Bronchial epithelial cell (primary cell): ENCODE results near the gene GPX2. TPM values are rescaled to one million over a fixed set of nuclear protein-coding genes. Genes with fewer than 3 reads are reported as not detected.

Source experiments
- DNase-seq: peaks from one replicate; pipeline ENCODE4 v3.0.0-alpha.2; 2010; ENCODE audit warnings: low read depth
- FAIRE-seq: peaks from 2 replicates; lab custom pipeline; 2011; peaks lifted over from hg19 to GRCh38; lab: Jason Lieb, UNC
- H3K27me3 ChIP-seq: 2 replicates; pipeline ENCODE4 v1.5.1; 2011; ENCODE audit warnings: low read length; ENCODE audit not compliant: control insufficient read depth, insufficient read depth
- H3K36me3 ChIP-seq: 2 replicates; pipeline ENCODE4 v1.5.1; 2011; ENCODE audit warnings: low read length; ENCODE audit not compliant: control insufficient read depth, insufficient read depth
- H3K4me3 ChIP-seq: 2 replicates; pipeline ENCODE4 v1.5.1; 2011; ENCODE audit warnings: mild to moderate bottlenecking, low read depth, low read length, control low read depth
- total RNA-seq: library from RNA; depleted of rRNA; stranded (reverse); fragments of >200 nt; gene quantifications from 2 replicates; pipeline ENCODE4 v1.2.1, GENCODE V29; 2014
- TF ChIP-seq, protein P1 (sequence below): IDR thresholded peaks from 2 replicates; pipeline ENCODE4 v1.5.1; 2011; ENCODE audit warnings: mild to moderate bottlenecking, moderate library complexity, low read length, control low read depth, inconsistent platforms; ENCODE audit not compliant: insufficient read depth, severe bottlenecking

Gene GPX2
- total RNA-seq, 1 donor from 2014 or later: 1.3 TPM

DNA sequence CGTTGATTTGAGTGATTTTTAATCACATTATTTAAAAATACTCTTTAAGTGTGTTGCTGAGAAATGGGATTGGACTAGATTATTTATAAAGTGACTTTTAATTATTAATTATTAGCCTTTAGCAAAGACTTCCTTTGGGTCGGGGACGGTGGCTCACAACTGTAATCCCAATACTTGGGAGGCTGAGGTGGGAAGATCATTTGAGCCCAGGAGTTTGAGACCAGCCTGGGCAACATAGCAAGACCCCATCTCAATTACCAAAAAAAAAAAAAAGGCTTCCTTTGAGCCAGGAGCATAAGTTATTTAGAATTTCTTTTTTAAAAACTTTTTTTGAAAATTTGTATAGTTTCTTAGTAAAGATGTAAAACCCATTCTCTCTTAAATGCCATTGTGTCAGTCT, 19.5 kb downstream of the GPX2 start:
- no peak for DNase-seq
- no peak for FAIRE-seq
- peaks cover 3% of the 10 kb centered on the region for H3K36me3 ChIP-seq
- H3K27me3 ChIP-seq: no peaks in the 10 kb centered on the region
- TF ChIP-seq, protein P1, sequence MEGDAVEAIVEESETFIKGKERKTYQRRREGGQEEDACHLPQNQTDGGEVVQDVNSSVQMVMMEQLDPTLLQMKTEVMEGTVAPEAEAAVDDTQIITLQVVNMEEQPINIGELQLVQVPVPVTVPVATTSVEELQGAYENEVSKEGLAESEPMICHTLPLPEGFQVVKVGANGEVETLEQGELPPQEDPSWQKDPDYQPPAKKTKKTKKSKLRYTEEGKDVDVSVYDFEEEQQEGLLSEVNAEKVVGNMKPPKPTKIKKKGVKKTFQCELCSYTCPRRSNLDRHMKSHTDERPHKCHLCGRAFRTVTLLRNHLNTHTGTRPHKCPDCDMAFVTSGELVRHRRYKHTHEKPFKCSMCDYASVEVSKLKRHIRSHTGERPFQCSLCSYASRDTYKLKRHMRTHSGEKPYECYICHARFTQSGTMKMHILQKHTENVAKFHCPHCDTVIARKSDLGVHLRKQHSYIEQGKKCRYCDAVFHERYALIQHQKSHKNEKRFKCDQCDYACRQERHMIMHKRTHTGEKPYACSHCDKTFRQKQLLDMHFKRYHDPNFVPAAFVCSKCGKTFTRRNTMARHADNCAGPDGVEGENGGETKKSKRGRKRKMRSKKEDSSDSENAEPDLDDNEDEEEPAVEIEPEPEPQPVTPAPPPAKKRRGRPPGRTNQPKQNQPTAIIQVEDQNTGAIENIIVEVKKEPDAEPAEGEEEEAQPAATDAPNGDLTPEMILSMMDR: no peak
- H3K4me3 ChIP-seq: no peak overlapping the region

DNA sequence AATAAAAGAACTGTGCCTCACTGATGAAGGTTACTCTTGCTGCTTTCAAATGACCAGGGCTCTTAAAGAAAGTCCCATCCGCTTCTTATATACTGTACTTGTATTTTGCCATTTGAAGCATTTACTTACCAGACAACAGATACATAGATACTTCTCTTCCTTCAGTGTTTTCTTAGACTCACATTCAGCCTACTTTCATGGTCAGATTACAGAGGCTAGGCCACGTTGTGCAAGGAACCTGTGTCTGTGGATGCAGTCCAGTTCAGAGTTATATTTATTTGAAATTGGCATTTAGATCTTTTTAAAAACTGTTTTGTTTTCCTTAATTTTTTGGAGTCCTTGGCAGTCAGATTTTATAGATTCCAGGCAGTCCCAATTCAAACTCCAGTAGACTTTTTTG, 22.1 kb downstream of the GPX2 start:
- Histone ChIP-seq H3K27me3 (no peaks in the 10 kb centered on the region), H3K4me3 (no peak overlapping the region), H3K36me3 (peaks cover 3% of the 10 kb centered on the region)
- TF ChIP-seq, protein P1: no peak
- no peak for DNase-seq
- no peak for FAIRE-seq

DNA sequence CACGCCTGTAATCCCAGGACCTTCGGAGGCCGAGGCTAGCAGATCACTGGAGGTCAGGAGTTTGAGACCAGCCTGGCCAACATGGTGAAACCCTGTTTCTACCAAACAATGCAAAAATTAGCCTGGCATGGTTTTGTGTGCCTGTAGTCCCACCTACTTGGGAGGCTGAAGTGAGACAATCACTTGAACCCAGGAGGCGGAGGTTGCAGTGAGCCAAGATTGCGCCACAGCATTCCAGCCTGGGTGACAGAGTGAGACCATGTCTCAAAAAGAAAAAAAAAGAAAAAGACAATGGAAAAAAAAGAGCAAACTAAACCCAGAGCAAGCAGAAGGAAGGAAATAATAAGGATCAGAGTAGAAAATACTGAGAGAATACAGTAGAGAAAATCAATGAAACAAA, 22.9 kb downstream of the GPX2 start:
- no peak for FAIRE-seq
- no peaks in the 10 kb centered on the region for H3K36me3 ChIP-seq
- TF ChIP-seq, protein P1: no peak
- no peaks in the 10 kb centered on the region for H3K27me3 ChIP-seq
- DNase-seq: no peak
- H3K4me3 ChIP-seq: no peak overlapping the region

DNA sequence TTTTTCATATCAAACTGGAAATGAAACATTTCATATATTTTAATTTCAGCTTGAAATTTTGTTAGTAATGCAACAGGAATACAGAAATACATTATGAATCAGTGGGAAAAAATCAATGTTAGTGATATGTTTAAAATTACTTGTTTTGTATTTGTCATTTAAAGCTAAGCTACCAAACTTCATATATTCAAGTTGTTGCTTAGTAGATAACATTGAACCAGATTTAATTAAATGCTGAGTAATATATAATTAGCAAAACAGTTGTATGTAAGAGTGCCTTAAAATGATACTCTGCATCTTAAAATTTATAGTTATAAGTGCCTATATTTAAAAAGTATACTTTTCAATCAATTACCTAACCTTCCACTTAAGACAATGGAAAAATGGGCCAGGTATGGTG, 23.3 kb downstream of the GPX2 start:
- FAIRE-seq (no peak), DNase-seq (no peak)
- TF ChIP-seq, protein P1: no peak
- Histone ChIP-seq H3K36me3 (no peaks in the 10 kb centered on the region), H3K27me3 (no peaks in the 10 kb centered on the region), H3K4me3 (no peak overlapping the region)

DNA sequence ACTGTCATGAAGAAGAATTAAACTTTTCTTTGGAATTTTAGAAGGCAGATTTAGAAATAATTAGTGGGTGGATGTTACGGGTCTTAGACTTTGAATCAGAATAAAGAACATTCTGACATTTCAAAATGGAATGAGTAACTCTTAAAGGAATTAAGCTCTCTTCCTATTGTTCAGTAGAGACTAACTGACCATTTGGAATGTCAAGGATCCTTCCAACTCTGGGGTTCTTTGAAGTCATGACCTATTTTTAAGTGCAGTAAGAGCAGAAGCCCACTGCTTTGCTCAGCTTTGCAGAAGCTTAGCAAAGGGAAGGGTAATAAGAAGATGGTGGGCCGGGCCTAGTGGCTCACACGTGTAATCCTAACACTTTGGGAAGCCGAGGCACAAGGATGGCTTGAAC, 24.3 kb downstream of the GPX2 start:
- FAIRE-seq (no peak), DNase-seq (no peak)
- TF ChIP-seq, protein P1: no peak
- H3K36me3 ChIP-seq: no peaks in the 10 kb centered on the region
- H3K4me3 ChIP-seq: no peak overlapping the region
- no peaks in the 10 kb centered on the region for H3K27me3 ChIP-seq

DNA sequence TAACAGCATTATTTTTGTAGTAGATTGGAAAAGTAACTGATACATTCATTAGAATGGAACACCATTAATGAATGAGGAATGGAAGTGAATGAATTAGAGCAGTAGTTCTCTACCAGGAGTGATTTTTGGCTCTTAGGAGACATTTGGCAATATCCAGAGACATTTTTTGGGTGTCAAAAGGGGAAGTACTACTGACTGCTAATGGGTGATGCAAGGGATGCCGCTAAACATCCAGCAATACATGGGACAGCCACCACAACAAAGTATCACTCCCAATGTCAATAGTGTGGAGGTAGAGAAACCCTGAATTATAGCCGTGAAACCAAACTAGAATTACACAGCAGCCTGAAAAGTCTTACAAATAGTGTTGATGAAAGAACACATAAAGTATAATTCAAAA, 26.7 kb downstream of the GPX2 start:
- no peaks in the 10 kb centered on the region for H3K27me3 ChIP-seq
- FAIRE-seq (no peak), DNase-seq (no peak)
- TF ChIP-seq, protein P1: no peak
- H3K4me3 ChIP-seq: no peak overlapping the region
- H3K36me3 ChIP-seq: no peaks in the 10 kb centered on the region
